COLO668 (cell line): ENCODE results near the gene ADAP2.
A peak's percentile ranks its signal among the peaks of the same experiment; 100 is the strongest.
"Not testable (repeated sequence)": the region's sequence is repeated elsewhere in the genome, so short reads cannot be mapped to it uniquely, and the experiment has no call there.

ENCODE experiments used
- DNase-seq: peaks from one replicate; lab custom pipeline; 2025; ENCODE audit not compliant: unreplicated experiment; lab: John Stamatoyannopoulos, UW

The ADAP2 gene

DNA sequence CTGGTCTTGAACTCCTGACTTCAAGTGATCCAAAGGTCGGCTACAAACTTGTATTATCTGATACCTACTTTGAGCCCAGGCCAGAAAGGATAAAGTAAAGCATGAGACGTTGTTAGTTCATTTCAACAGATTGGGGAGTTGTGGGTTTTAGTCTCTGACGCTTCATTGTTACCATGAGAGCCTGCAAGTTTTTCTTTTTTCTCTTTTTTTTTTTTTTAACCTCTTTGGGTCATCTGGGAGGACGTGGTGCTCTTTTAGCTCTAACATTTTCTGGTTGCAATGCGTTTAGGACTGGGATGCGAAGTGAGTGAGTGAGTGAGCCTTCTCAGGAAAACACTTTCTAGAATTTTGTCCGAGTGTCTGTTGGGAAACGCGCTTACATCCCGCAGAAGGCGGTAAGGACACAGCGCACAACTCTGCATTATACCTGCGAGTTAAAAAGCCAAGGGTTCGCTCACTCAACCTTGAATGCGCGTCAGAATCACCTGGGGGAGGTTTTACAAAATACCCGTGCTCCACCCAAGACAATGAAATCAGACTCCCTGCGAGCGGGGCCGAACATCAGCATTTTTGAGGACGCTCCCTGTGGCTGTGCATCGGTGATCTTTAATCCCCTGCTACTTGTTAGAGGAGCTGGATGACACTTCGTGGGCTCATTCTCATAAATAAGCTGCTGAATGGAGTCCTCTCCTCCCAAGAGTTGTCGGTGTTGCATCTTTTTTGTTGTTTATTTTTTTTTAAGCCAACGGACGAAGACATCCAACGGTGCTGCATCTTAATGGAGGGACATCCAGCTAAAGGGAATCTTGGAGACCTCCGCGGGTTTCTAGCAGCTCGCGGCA, 48.5 kb downstream of the ADAP2 start:
- no peak for DNase-seq

DNA sequence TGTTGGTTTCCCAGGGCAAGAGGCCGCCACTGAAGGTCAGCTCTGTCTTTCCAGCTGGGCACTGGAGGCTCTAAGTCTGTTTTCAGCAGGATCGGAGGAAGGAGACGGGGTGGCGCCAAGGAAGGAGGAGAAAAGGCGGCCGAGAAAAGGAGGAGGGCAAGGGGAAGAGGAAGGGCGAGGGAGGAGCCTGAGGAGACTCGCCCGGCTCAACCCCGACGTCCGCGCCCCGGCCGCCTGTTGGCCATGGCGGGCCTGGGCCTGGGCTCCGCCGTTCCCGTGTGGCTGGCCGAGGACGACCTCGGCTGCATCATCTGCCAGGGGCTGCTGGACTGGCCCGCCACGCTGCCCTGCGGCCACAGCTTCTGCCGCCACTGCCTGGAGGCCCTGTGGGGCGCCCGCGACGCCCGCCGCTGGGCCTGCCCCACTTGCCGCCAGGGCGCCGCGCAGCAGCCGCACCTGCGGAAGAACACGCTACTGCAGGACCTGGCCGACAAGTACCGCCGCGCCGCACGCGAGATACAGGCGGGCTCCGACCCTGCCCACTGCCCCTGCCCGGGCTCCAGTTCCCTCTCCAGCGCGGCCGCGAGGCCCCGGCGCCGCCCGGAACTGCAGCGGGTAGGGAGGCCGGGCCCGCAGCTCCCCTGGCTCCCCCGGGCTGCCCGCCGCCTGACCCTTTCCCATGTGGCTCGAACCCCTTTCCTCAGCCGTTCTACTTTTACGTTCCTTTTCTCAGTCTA, 49.3 kb downstream of the ADAP2 start, which contains the start of gene RNF135:
RNF135 (plus strand) TSS at position 209 of the 737 bp plus-strand sequence; CDS start at position 244, 35 bp downstream.
- DNase-seq: peak; percentile 75

DNA sequence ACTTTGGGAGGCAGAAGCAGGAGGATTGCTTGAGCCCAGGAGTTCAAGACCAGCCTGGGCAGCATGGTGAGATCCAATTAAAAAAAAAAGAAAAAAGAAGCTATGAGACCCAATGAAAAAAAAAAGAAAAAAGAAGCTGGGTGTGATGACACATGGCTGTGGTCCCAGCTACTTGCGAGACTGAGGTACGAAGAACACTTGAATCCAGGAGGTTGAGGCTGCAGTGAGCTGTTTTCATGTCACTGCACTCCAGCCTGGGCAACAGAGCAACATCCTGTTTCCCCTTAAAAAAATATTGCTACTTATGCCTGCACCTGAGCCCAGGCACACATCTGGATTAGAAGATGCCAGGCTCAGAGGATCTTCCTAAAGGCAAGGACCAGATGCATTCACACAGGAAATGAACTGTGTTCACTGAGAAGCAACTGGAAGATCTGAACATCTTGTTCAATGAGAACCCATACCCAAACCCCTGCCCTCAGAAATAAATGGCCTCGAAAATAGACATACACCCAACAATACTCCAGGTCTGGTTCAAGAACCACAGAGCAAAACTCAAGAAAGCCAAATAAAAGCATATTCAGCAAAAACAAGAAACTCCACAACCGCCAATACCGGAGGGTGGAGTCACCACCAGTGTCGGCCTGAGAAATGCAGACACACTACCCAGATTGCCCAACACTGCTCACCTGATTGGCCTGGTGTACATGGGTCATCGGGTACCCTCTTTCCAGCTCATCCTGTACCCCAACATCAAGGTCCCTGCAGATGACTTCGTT, 53.5 kb downstream of the ADAP2 start:
- DNase-seq: no peak

DNA sequence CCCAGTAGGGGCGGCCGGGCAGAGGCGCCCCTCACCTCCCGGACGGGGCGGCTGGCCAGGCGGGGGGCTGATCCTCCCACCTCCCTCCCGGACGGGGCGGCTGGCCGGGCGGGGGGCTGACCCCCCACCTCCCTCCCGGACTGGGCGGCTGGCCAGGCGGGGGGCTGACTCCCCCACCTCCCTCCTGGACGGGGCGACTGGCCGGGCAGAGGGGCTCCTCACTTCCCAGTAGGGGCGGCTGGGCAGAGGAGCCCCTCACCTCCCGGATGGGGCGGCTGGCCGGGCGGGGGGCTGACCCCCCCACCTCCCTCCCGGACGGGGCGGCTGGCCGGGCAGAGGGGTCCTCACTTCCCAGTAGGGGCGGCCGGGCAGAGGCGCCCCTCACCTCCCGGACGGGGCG, 58.2 kb downstream of the ADAP2 start:
- DNase-seq: not testable (repeated sequence)

DNA sequence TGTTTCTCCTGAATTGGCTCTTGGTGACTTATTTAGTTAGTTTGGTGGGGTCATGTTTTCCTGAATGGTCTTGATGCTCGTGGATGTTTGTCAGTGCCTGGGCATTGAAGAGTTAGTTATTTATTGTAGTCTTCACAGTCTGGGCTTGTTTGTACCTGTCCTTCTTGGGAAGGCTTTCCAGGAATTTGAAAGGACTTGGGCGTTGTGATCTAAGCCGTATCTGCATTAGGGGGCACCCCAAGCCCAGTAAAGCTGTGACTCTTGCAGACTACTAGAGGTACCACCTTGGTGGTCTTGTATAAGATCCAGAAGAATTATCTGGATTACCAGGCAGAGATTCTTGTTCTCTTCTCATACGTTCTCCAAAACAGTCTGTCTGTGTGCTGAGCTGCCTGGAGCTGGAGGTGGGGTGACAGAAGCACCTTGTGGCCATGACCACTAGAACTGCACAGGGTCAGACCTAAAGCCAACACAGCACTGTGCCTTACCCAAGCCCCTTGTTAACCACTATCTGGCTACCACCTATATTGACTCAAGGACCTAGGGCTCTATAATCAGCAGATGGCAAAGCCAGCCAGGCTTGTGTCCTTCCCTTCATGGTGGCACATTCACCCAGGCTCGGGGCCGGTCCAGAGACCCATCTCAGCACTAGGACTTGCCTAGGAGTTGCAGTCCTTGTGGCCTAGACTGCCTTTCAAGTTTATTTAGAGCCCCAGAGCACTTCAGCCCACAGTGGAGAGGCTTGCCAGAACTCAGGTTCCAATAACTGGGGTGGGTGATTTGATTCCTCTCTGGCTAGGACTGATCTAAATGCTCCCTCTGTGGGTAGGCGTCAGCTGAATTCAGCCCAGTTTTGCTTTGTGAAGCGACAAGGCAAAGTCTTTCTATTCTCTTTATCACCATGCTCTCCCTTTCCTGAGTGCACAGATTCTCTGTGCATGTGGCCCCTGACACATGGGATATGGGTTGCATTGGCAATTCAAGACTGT, 60.1 kb downstream of the ADAP2 start:
- DNase-seq: no peak

DNA sequence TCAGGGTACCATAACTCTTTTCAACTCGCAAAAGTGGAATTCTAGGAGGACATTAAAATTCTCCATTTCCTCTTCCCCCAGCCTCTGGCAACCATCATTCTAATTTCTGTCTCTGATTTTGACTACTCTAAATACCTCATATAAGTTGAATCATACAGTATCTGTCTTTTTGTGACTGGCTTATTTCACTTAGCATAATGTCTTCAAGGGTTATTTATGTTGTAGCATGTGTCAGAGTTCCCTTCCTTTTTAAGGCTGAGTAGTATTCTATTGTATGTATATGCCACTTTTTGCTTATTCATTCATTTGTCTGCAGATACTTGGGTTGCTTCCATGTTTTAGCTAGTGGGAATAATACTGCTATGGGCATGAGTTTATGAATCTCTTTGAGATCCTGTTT, 61.1 kb downstream of the ADAP2 start:
- no peak for DNase-seq

DNA sequence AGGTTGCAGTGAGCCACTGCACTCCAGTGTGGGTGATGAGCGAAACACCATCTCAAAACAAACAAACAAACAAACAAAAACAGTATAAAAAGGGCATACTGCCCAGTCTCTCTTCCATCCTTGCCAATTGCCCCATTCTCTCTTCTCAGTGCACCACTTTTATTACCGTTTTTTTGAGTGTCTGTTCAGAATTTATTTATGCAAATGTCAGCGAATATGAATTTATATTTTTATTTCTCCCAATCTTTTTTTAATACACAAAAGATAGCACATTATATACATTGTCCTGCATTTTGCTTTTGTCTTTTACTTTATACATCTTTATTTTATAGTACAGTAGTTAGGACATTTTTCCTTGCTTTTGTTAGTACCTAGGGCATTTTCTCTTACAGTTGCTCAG, 68.7 kb downstream of the ADAP2 start:
- DNase-seq: no peak

DNA sequence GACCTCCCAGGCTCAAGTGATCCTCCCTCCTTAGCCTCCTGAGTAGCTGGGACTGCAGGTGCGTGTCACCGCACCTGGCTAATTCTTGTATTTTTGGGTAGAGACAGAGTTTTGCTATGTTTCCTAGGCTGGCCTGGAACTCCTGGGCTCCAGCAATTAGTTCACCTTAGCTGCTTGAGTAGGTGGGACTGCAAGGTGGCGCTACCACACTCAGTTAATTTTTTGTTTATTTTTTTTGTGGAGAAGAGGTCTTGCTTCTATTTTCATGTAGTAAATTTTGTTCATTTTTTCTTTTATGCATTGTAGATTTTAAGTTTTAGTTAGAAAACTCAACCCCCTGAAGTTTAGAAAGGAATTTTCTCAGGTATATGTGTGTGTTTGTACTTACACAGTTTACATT, 70.8 kb downstream of the ADAP2 start:
- no peak for DNase-seq

DNA sequence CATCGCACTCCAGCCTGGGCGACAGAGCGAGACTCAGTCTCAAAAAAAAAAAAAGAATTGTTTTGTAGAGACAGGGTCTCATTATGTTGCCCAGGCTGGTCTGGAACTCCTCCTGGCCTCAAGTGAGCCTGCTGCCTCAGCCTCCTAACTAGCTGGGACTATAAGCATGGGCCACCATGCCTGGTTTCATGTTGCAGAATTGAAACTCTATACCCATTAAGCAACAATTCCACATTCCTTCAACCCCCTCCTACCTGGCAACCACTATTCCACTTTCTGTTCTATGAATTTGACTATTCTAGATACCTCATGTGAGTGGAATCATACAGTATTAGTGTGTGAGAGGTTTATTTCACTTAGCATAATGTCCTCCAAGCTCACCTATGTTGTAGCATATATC, 73.6 kb downstream of the ADAP2 start:
- no peak for DNase-seq

DNA sequence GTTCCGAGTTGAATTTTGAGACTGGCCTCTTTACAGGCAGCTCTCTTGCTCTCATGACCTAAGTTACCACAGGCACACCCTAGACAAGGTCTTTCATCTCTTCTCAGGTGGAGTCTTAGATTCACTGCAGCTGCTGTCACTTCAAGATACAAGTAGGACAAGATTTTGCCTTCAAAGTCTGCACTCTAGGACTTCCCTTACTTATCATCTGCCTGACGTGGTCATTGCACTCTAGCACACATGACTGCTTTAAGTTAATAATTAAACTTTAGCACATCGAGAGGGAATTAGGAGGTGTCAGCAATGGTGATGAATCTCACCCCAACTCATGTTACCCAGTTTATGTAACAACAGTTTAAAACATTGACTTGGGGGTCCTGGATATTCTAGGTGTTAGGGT, 74.7 kb downstream of the ADAP2 start:
- DNase-seq: no peak

DNA sequence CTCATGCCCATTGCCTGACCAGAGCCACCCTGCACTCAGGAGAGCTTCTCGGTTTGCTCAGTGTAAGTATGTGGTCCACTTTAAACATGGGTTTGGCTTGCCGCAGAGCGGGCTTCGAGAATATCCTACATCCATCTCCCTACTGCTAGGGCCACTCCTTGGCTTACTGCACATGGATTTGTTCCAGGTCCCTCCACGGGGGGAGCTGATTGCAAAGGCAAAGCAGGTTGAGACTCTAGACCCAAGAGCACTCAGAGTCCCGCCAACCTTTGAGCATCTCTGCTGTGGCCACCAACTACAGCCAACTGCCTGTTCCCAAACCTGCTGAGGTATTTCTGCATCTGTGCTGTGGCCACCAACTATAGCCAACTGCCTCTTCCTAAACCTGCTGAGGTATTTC, 75.5 kb downstream of the ADAP2 start:
- DNase-seq: no peak

DNA sequence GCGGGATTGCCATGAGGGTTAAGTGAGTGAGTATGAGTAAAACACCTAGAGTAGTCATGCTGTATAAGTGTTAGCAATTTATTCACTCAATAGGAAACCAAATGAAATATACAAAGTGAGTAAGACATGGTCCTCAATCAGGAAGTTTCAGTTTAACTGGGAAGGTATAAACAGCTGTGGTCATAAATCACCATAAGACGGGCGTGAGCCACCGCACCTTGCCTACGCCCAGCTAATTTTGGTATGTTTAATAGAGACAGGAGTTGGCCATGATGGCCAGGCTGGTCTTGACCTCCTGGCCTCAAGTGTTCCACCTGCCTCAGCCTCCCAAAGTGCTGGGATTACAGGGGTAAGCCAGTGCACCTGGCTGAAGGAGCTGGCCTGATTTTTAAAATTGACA, 76.1 kb downstream of the ADAP2 start:
- DNase-seq: no peak

DNA sequence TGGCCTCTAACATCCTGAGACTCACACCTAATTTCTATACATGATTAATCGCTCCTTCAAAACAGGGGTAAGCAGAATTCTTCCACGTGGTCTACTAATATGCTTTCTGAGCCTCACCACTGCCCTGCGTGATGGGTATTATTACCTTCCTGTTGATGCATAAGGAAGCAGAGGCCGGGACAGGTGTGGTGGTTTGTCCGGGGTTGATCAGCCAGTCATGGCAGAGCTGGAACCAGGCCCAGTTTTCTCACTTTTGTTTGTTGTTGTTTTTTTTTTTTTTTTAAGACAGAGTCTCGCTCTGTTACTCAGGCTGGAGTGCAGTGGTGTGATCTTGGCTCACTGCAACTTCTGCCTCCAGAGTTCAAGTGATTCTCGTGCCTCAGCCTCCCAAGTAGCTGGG, 80.3 kb downstream of the ADAP2 start:
- no peak for DNase-seq

DNA sequence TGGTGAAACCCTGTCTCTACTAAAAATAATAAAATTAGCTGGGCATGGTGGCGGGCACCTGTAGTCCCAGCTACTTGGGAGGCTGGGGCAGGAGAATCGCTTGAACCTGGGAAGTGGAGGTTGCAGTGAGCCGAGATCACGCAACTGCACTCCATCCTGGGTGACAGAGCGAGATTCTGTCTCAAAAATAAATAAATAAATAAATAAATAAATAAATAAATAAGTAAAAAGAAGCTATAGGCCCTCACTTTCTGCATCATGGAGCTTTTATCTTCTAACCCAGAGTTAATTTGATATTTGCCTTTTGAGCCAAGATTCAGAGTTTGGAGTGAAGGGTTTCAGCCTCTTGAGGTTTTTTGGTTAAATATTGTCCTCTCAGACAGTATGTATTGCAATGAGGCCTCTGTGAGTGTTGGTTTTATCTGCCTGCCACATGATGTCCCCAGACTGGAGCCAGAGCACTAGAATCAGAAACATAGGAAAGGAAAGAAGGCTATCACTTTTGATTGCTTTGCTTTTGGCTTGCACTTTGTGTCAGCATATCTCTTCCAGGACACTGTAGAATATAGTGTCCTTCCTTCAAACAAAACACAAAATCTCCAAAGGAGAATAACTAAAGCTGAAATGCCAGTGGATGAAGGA, 81.6 kb downstream of the ADAP2 start:
- no peak for DNase-seq

DNA sequence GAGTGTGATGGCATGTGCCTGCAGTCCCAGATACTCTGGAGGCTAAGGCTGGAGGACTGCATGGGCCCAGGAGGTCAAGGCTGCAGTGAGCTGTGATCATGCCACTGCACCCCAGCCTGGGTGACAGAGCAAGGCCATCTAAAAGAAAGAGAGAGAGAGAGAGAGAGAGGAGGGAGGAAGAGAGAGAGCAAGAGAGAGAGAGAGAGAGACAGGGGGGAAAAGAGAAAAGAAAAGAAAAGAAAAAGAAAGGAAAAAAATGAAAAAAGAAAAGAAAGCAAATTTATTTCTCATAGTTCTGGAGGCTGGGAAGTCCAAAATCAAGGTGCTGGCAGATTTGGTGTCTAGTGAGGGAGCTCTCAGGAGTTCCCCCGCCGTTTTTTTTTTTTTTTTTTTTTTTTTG, 82.4 kb downstream of the ADAP2 start:
- no peak for DNase-seq

DNA sequence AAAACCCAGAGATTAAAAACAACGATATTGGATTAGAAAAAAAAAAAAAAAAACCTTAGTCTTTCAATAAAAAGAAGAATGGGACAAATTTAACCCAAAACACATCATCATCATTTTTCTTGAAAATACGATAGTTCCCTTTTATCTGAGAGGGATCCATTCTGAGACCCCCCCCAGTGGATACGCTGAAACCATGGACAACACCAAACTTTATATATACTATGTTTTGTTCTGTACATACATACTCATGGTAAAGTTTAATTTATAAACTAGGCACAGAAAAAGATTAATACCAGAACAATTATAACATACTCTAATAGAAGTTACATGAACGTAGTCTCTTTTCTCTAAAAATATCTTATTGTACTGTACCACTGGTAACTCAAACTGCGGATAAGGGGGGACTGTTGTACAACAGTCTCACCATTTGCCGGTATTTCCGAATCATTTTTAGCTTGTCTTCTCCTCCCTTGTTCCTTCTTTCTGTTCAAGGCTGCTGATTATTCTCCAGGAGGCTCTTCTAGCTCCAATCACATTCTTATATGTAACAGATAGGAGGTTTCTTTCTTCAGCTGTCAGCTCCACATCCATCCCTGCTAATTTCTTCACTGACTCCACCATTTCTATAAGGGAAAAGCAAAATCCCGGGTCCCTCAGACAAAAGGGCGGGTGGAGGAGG, 86.1 kb downstream of the ADAP2 start:
- no peak for DNase-seq

DNA sequence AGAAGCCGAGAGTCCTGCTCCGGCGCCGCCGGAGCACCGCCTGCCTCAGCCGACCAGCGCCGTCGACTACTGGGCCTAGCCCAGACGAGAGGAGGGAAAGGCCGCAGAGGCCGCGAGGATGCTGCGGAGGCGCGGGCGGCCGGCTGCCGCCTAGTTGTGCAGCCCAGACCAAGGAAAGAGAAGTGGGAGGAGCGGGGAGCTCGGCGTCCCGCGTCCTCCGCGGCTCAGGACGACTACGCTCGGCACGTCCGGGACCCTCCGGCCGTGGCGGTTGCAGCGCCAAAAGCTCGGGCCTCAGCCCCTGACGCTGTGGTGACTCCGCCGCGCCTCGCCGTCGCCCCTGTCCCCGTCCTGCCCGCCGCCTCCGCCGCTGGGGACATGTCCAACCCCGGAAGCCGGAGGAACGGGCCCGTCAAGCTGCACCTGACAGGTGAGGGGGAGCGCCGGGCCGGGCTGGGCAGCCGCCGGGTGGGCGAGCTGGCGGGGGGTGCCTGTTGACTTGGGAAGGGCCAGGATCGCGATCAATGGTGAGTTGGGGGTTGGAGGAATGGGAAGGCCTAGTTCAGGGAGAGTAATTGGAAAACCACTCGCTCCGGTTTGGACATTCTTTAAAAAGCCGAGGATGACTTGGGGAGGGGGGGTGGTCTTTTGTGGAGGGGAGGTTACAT, 86.8 kb downstream of the ADAP2 start:
- peak; percentile 70 for DNase-seq
